Breast epithelium (tissue), 4 donors: ENCODE results near the gene FUBP3. TPM values are rescaled to one million over a fixed set of nuclear protein-coding genes. Genes with fewer than 3 reads are reported as not detected.
A peak's percentile ranks its signal among the peaks of the same experiment; 100 is the strongest.

Experiments
- DNase-seq, 2 donors: peaks; one replicate each; pipeline ENCODE4 v3.0.0-alpha.2; 2019; ENCODE audit warnings: low spot score in 2 of 2
- H3K27ac ChIP-seq, 2 donors: fragments of 200-600 bp; sonication (generic) in 1 of 2; one replicate each; pipeline ENCODE4 v1.5.1; 2016 to 2019; ENCODE audit warnings: mild to moderate bottlenecking in 1 of 2
- H3K27me3 ChIP-seq, 2 donors: fragments of 200-600 bp; sonication (generic) in 1 of 2; one replicate each; pipeline versions ENCODE4 v1.5.1 to v1.6.0; 2017 to 2019; ENCODE audit warnings: control low read depth in 1 of 2, mild to moderate bottlenecking in 1 of 2
- H3K36me3 ChIP-seq: fragments of 200-600 bp; one replicate; pipeline ENCODE4 v1.5.1; 2019
- H3K4me1 ChIP-seq, 2 donors: fragments of 200-600 bp; sonication (generic); one replicate each; pipeline ENCODE4 v1.5.1; 2016 to 2019; ENCODE audit warnings: control low read depth in 1 of 2
- H3K4me3 ChIP-seq, 3 donors: fragments of 200-600 bp; sonication (generic); 1 replicate in 2 of 3; 2 replicates in 1 of 3; pipeline ENCODE4 v1.5.1; 2016 to 2019; ENCODE audit warnings: mild to moderate bottlenecking in 3 of 3, moderate library complexity in 2 of 3
- H3K9me3 ChIP-seq, 2 donors: fragments of 200-600 bp; sonication (generic) in 1 of 2; one replicate each; pipeline ENCODE4 v1.5.1; 2016 to 2019; ENCODE audit warnings: control low read depth in 1 of 2
- CTCF ChIP-seq, 3 donors: fragments of 450-650 bp; IDR thresholded peaks; one replicate each; pipeline ENCODE4 v1.5.1; 2016 to 2017; ENCODE audit warnings: antibody characterized with exemption in 3 of 3, mild to moderate bottlenecking in 3 of 3, moderate library complexity in 3 of 3
- POLR2A ChIP-seq: fragments of 450-650 bp; IDR thresholded peaks from one replicate; pipeline ENCODE4 v1.6.1; 2016; ENCODE audit warnings: antibody characterized with exemption, mild to moderate bottlenecking, moderate library complexity
- POLR2AphosphoS5 ChIP-seq, 3 donors: sonication (generic); formaldehyde crosslinking; IDR thresholded peaks; one replicate each; pipeline ENCODE4 v1.6.1; 2017; ENCODE audit warnings: antibody characterized with exemption in 3 of 3
- intact Hi-C: fragments of 100-400 bp; cut with DNase I; formaldehyde crosslinking; loops from one replicate; pipeline ENCODE4 v1.15.1; 2023; ENCODE audit warnings: low total_unique reads
- total RNA-seq, 3 donors: library from RNA; depleted of rRNA; stranded (reverse); fragments of >200 nt; gene quantifications; one replicate each; pipeline ENCODE4 v1.1.0, GENCODE V29; 2016

FUBP3 gene
- total RNA-seq, 3 donors from 2014 or later: 36.6 to 42.6 (median 38.7) TPM

GRCh38 chr9:130626249-130626996 lies 47.0 kb downstream of the FUBP3 start:
- H3K4me3 ChIP-seq: no peak overlapping the region
- no peak overlapping the region for H3K27ac ChIP-seq
- intact Hi-C loops: no loop called here
- no peaks in the 10 kb centered on the region for H3K4me1 ChIP-seq
- no peak for DNase-seq
- H3K36me3 ChIP-seq: peaks cover 12% of the 10 kb centered on the region
- no peaks in the 10 kb centered on the region for H3K9me3 ChIP-seq
- no peak for TF ChIP-seq POLR2AphosphoS5 (IDR thresholded peaks at IDR 0.05)
- no peak for TF ChIP-seq POLR2A
- TF ChIP-seq CTCF (IDR thresholded peaks at IDR 0.05): no peak
- H3K27me3 ChIP-seq: no peaks in the 10 kb centered on the region

- no peaks in the 10 kb centered on the region for H3K4me1 ChIP-seq
- no peaks in the 10 kb centered on the region for H3K27me3 ChIP-seq
- no peak for TF ChIP-seq POLR2A
- TF ChIP-seq POLR2AphosphoS5 (IDR thresholded peaks at IDR 0.05): no peak
- TF ChIP-seq CTCF (IDR thresholded peaks at IDR 0.05): no peak
- peaks cover 12% of the 10 kb centered on the region for H3K36me3 ChIP-seq
- H3K4me3 ChIP-seq: no peak overlapping the region
- intact Hi-C loops: no loop called here
- no peak for DNase-seq
- no peak overlapping the region for H3K27ac ChIP-seq
- no peaks in the 10 kb centered on the region for H3K9me3 ChIP-seq
Measured at GRCh38 chr9:130627051-130627450, 47.7 kb downstream of the FUBP3 start.

GRCh38 chr9:130627896-130628792 lies 48.8 kb downstream of the FUBP3 start:
- Histone ChIP-seq H3K27me3 (no peaks in the 10 kb centered on the region), H3K27ac (no peak overlapping the region), H3K4me3 (no peak overlapping the region), H3K36me3 (peaks cover 6% of the 10 kb centered on the region), H3K9me3 (no peaks in the 10 kb centered on the region), H3K4me1 (no peaks in the 10 kb centered on the region)
- DNase-seq: no peak
- TF ChIP-seq POLR2A: no peak
- no peak for TF ChIP-seq CTCF (IDR thresholded peaks at IDR 0.05)
- TF ChIP-seq POLR2AphosphoS5 (IDR thresholded peaks at IDR 0.05): no peak
- intact Hi-C loops: no loop called here

- H3K4me1 ChIP-seq: no peaks in the 10 kb centered on the region
- peaks cover 6% of the 10 kb centered on the region for H3K36me3 ChIP-seq
- H3K4me3 ChIP-seq: no peak overlapping the region
- intact Hi-C loops: no loop called here
- DNase-seq: peak in 1 of 2 donors; percentile 15
- H3K27ac ChIP-seq: no peak overlapping the region
- H3K9me3 ChIP-seq: no peaks in the 10 kb centered on the region
- TF ChIP-seq CTCF (IDR thresholded peaks at IDR 0.05) (no peak), POLR2A (no peak), POLR2AphosphoS5 (IDR thresholded peaks at IDR 0.05) (no peak)
- H3K27me3 ChIP-seq: no peaks in the 10 kb centered on the region
Measured at GRCh38 chr9:130629443-130630070, 50.2 kb downstream of the FUBP3 start.
